Suprapubic skin (tissue), 4 donors: Measurements from ENCODE around the gene S1PR5. TPM values are rescaled to one million over a fixed set of nuclear protein-coding genes. Genes with fewer than 3 reads are reported as not detected.
"Not testable (repeated sequence)": the region's sequence is repeated elsewhere in the genome, so short reads cannot be mapped to it uniquely, and the experiment has no call there.

ENCODE experiments used
- DNase-seq, 2 donors: peaks; one replicate each; pipeline ENCODE4 v3.0.0-alpha.2; 2019; ENCODE audit warnings: low spot score in 2 of 2
- H3K27ac ChIP-seq: fragments of 200-600 bp; sonication (generic); one replicate; pipeline ENCODE4 v1.5.1; 2019
- H3K27me3 ChIP-seq: fragments of 200-600 bp; sonication (generic); one replicate; pipeline ENCODE4 v1.5.1; 2019
- H3K36me3 ChIP-seq: fragments of 200-600 bp; sonication (generic); one replicate; pipeline ENCODE4 v1.5.1; 2019
- H3K4me1 ChIP-seq: fragments of 200-600 bp; sonication (generic); one replicate; pipeline ENCODE4 v1.5.1; 2019
- H3K4me3 ChIP-seq: fragments of 200-600 bp; sonication (generic); one replicate; pipeline ENCODE4 v1.5.1; 2019; ENCODE audit warnings: mild to moderate bottlenecking
- H3K9me3 ChIP-seq: fragments of 200-600 bp; sonication (generic); one replicate; pipeline ENCODE4 v1.5.1; 2019
- CTCF ChIP-seq, 2 donors: fragments of 200-600 bp in 1 of 2; fragments of 450-650 bp in 1 of 2; sonication (generic) in 1 of 2; IDR thresholded peaks; one replicate each; pipeline ENCODE4 v1.5.1; 2016 to 2019; ENCODE audit warnings: antibody characterized with exemption in 2 of 2, mild to moderate bottlenecking in 1 of 2, moderate library complexity in 1 of 2
- EP300 ChIP-seq: sonication (generic); formaldehyde crosslinking; IDR thresholded peaks from one replicate; pipeline ENCODE4 v1.6.1; 2017; ENCODE audit warnings: antibody characterized with exemption
- POLR2A ChIP-seq, 2 donors: fragments of 450-650 bp; IDR thresholded peaks; one replicate each; pipeline ENCODE4 v1.6.1; 2017; ENCODE audit warnings: antibody characterized with exemption in 2 of 2, mild to moderate bottlenecking in 2 of 2, moderate library complexity in 2 of 2
- POLR2AphosphoS5 ChIP-seq, 3 donors: sonication (generic); formaldehyde crosslinking; IDR thresholded peaks; one replicate each; pipeline ENCODE4 v1.6.1; 2017; ENCODE audit warnings: antibody characterized with exemption in 3 of 3
- WGBS: methylation state at CpG from one replicate; pipeline ENCODE4 v1.1.5; 2018; 5-methylcytosine and 5-hydroxymethylcytosine counted together
- total RNA-seq, 4 donors: library from RNA; depleted of rRNA; stranded (reverse); fragments of >200 nt; gene quantifications; one replicate each; pipeline ENCODE4 v1.1.0, GENCODE V29; 2016

Gene S1PR5
- total RNA-seq, 4 donors from 2014 or later = 19.2 to 63.8 (median 26.8) TPM

GRCh38 chr19:10537668-10538067 is 20.4 kb upstream of the S1PR5 start:
- H3K36me3 ChIP-seq = no peaks in the 10 kb centered on the region
- no peaks in the 10 kb centered on the region for H3K9me3 ChIP-seq
- H3K4me3 ChIP-seq = no peak overlapping the region
- peaks cover 6% of the 10 kb centered on the region for H3K4me1 ChIP-seq
- DNase-seq = no peak
- no peak for TF ChIP-seq POLR2AphosphoS5 (IDR thresholded peaks at IDR 0.05)
- no peak for TF ChIP-seq POLR2A (IDR thresholded peaks at IDR 0.05)
- WGBS = 57% methylated on average over 11 of the region's 11 CpGs
- H3K27me3 ChIP-seq = no peaks in the 10 kb centered on the region
- H3K27ac ChIP-seq = no peak overlapping the region

GRCh38 chr19:10535613-10536012 is 18.4 kb upstream of the S1PR5 start:
- no peaks in the 10 kb centered on the region for H3K27me3 ChIP-seq
- H3K4me3 ChIP-seq = no peak overlapping the region
- no peaks in the 10 kb centered on the region for H3K9me3 ChIP-seq
- H3K4me1 ChIP-seq = peaks cover 6% of the 10 kb centered on the region
- WGBS = 45% methylated on average over 6 of the region's 6 CpGs
- no peak overlapping the region for H3K27ac ChIP-seq
- no peak for TF ChIP-seq POLR2AphosphoS5 (IDR thresholded peaks at IDR 0.05)
- no peak for TF ChIP-seq POLR2A (IDR thresholded peaks at IDR 0.05)
- DNase-seq = no peak
- no peaks in the 10 kb centered on the region for H3K36me3 ChIP-seq

GRCh38 chr19:10533646-10534386 is 16.6 kb upstream of the S1PR5 start:
- Histone ChIP-seq H3K36me3 (no peaks in the 10 kb centered on the region), H3K9me3 (no peaks in the 10 kb centered on the region), H3K27me3 (no peaks in the 10 kb centered on the region), H3K4me1 (peaks cover 6% of the 10 kb centered on the region), H3K27ac (no peak overlapping the region), H3K4me3 (no peak overlapping the region)
- 57% methylated on average over 10 of the region's 10 CpGs for WGBS
- TF ChIP-seq CTCF (IDR thresholded peaks at IDR 0.05) = no peak
- TF ChIP-seq EP300 = no peak
- no peak for TF ChIP-seq POLR2AphosphoS5 (IDR thresholded peaks at IDR 0.05)
- TF ChIP-seq POLR2A (IDR thresholded peaks at IDR 0.05) = no peak
- no peak for DNase-seq

GRCh38 chr19:10532457-10532856 is 15.2 kb upstream of the S1PR5 start:
- Histone ChIP-seq H3K4me3 (no peak overlapping the region), H3K36me3 (no peaks in the 10 kb centered on the region), H3K27me3 (no peaks in the 10 kb centered on the region), H3K27ac (no peak overlapping the region), H3K4me1 (peaks cover 6% of the 10 kb centered on the region), H3K9me3 (no peaks in the 10 kb centered on the region)
- 92% methylated on average over 1 of the region's 1 CpG for WGBS
- no peak for DNase-seq
- no peak for TF ChIP-seq POLR2A (IDR thresholded peaks at IDR 0.05)

GRCh38 chr19:10526887-10527286 is 9.6 kb upstream of the S1PR5 start:
- not testable (repeated sequence) for H3K4me3 ChIP-seq, DNase-seq, H3K27me3 ChIP-seq, H3K4me1 ChIP-seq, H3K27ac ChIP-seq, H3K36me3 ChIP-seq, H3K9me3 ChIP-seq
- 85% methylated on average over 8 of the region's 8 CpGs for WGBS

GRCh38 chr19:10525636-10526035 is 8.4 kb upstream of the S1PR5 start:
- 86% methylated on average over 7 of the region's 7 CpGs for WGBS
- no peak for TF ChIP-seq POLR2AphosphoS5 (IDR thresholded peaks at IDR 0.05)
- no peak for TF ChIP-seq CTCF (IDR thresholded peaks at IDR 0.05)
- no peak for TF ChIP-seq EP300
- no peak for TF ChIP-seq POLR2A (IDR thresholded peaks at IDR 0.05)
- peaks cover 8% of the 10 kb centered on the region for H3K27me3 ChIP-seq

GRCh38 chr19:10523135-10523636 is 5.9 kb upstream of the S1PR5 start:
- H3K9me3 ChIP-seq = no peaks in the 10 kb centered on the region
- H3K36me3 ChIP-seq = no peaks in the 10 kb centered on the region
- peaks cover 24% of the 10 kb centered on the region for H3K27me3 ChIP-seq
- H3K4me3 ChIP-seq = no peak overlapping the region
- DNase-seq = no peak
- H3K27ac ChIP-seq = no peak overlapping the region
- 70% methylated on average over 3 of the region's 3 CpGs for WGBS
- peaks cover 31% of the 10 kb centered on the region for H3K4me1 ChIP-seq
- TF ChIP-seq EP300 (no peak), POLR2AphosphoS5 (IDR thresholded peaks at IDR 0.05) (no peak), CTCF (IDR thresholded peaks at IDR 0.05) (no peak)

More at GRCh38 chr19:10525636-10526035, 8.4 kb upstream of the S1PR5 start:
- no peaks in the 10 kb centered on the region for H3K9me3 ChIP-seq
- no peak overlapping the region for H3K27ac ChIP-seq
- DNase-seq = no peak
- no peak overlapping the region for H3K4me3 ChIP-seq
- H3K4me1 ChIP-seq = peaks cover 13% of the 10 kb centered on the region
- H3K36me3 ChIP-seq = no peaks in the 10 kb centered on the region
